ENCODE data around the gene EYS.
"Not testable (repeated sequence)": the region's sequence is repeated elsewhere in the genome, so short reads cannot be mapped to it uniquely, and the experiment has no call there.

EYS gene

GRCh38 chr6:64527899-64528298, 1179.1 kb downstream of the EYS start:
- DNase-seq, result no peak

GRCh38 chr6:64522859-64523258, 1184.2 kb downstream of the EYS start:
- no peak for DNase-seq

- no peak for DNase-seq
These were observed 1187.0 kb downstream of the EYS start for GRCh38 chr6:64520050-64520449.

GRCh38 chr6:64516393-64516792, 1190.6 kb downstream of the EYS start:
- DNase-seq, result no peak

GRCh38 chr6:64507661-64508060, 1199.4 kb downstream of the EYS start:
- no peak for DNase-seq

GRCh38 chr6:64505312-64505711, 1201.7 kb downstream of the EYS start:
- DNase-seq, result no peak

- DNase-seq, result no peak
These were observed 1202.5 kb downstream of the EYS start for GRCh38 chr6:64504503-64504902.

- DNase-seq, result no peak
These were observed 1204.2 kb downstream of the EYS start for GRCh38 chr6:64502801-64503200.

GRCh38 chr6:64497634-64498033, 1209.4 kb downstream of the EYS start:
- DNase-seq, result no peak

GRCh38 chr6:64489763-64490162, 1217.3 kb downstream of the EYS start:
- no peak for DNase-seq

GRCh38 chr6:64486578-64487351, 1220.3 kb downstream of the EYS start:
- no peak for DNase-seq

GRCh38 chr6:64483956-64484499, 1223.0 kb downstream of the EYS start:
- DNase-seq, result no peak

GRCh38 chr6:64482631-64483030, 1224.4 kb downstream of the EYS start:
- no peak for DNase-seq

GRCh38 chr6:64479134-64479533, 1227.9 kb downstream of the EYS start:
- no peak for DNase-seq

- no peak for DNase-seq
These were observed 1229.6 kb downstream of the EYS start for GRCh38 chr6:64477391-64477790.

GRCh38 chr6:64476935-64477334, 1230.1 kb downstream of the EYS start:
- no peak for DNase-seq

GRCh38 chr6:64469405-64469804, 1237.6 kb downstream of the EYS start:
- DNase-seq, result not testable (repeated sequence)

GRCh38 chr6:64467656-64468055, 1239.4 kb downstream of the EYS start:
- no peak for DNase-seq

- DNase-seq, result no peak
These were observed 1247.5 kb downstream of the EYS start for GRCh38 chr6:64459411-64459944.

GRCh38 chr6:64448101-64448500, 1258.9 kb downstream of the EYS start:
- not testable (repeated sequence) for DNase-seq

GRCh38 chr6:64445038-64445437, 1262.0 kb downstream of the EYS start:
- no peak for DNase-seq

GRCh38 chr6:64439274-64439673, 1267.8 kb downstream of the EYS start:
- DNase-seq, result no peak

GRCh38 chr6:64437996-64438395, 1269.0 kb downstream of the EYS start:
- DNase-seq, result no peak

GRCh38 chr6:64429926-64430325, 1277.1 kb downstream of the EYS start:
- no peak for DNase-seq

GRCh38 chr6:64428186-64428585, 1278.8 kb downstream of the EYS start:
- no peak for DNase-seq
